ENCODE data around the gene C20orf141. TPM values are rescaled to one million over a fixed set of nuclear protein-coding genes. Genes with fewer than 3 reads are reported as not detected.

C20orf141 gene
- total RNA-seq, 1 donor from 2014 or later, result not detected

- Histone ChIP-seq H3K27ac (ENCODE audit: low read depth, low read length) (no peak overlapping the region), H3K79me2 (ENCODE audit: insufficient read depth, low read length) (no peaks in the 10 kb centered on the region), H4K20me1 (ENCODE audit: insufficient read depth, low read length) (no peaks in the 10 kb centered on the region), H3K4me2 (ENCODE audit: low read length) (no peak overlapping the region), H3K9me3 (ENCODE audit: insufficient read depth, low read depth, low read length) (peaks cover 7% of the 10 kb centered on the region), H3K4me3 (ENCODE audit: insufficient read depth, low read depth, low read length) (no peak overlapping the region), H3K4me1 (ENCODE audit: insufficient read depth, low read length) (peaks cover 32% of the 10 kb centered on the region), H3K27me3 (ENCODE audit: insufficient read depth, low read length) (peaks cover 9% of the 10 kb centered on the region), H2AFZ (ENCODE audit: low read depth, low read length) (no peak overlapping the region), H3K36me3 (ENCODE audit: insufficient read depth, low read length) (no peaks in the 10 kb centered on the region), H3K9ac (ENCODE audit: low read length) (no peak overlapping the region)
- Mint-ChIP-seq H3K4me3 (ENCODE audit: unreplicated experiment) (no peak overlapping the region), H3K27ac (ENCODE audit: unreplicated experiment) (no peak overlapping the region), H3K9me3 (ENCODE audit: unreplicated experiment) (peaks cover 18% of the 10 kb centered on the region), H3K27me3 (ENCODE audit: low read depth, unreplicated experiment) (peaks cover 37% of the 10 kb centered on the region), H3K36me3 (ENCODE audit: low read depth, unreplicated experiment) (no peaks in the 10 kb centered on the region), H3K4me1 (ENCODE audit: low read depth, unreplicated experiment) (peaks cover 25% of the 10 kb centered on the region)
- DNase-seq (ENCODE audit: low read depth), result no peak
- TF ChIP-seq EZH2 (IDR thresholded peaks at IDR 0.05; ENCODE audit: insufficient read depth, low read length) (no peak), CTCF (IDR thresholded peaks at IDR 0.05; ENCODE audit: insufficient read depth, low read depth, low read length) (no peak)
- no peak for FAIRE-seq
Observed at GRCh38 chr20:2816583-2817340, 2.0 kb downstream of the C20orf141 start.

GRCh38 chr20:2817341-2817726 is 2.5 kb downstream of the C20orf141 start:
- H3K9ac ChIP-seq (ENCODE audit: low read length), result no peak overlapping the region
- H3K36me3 Mint-ChIP-seq (ENCODE audit: low read depth, unreplicated experiment), result no peaks in the 10 kb centered on the region
- peaks cover 26% of the 10 kb centered on the region for H3K4me1 Mint-ChIP-seq (ENCODE audit: low read depth, unreplicated experiment)
- no peak overlapping the region for H3K4me3 Mint-ChIP-seq (ENCODE audit: unreplicated experiment)
- no peak for DNase-seq (ENCODE audit: low read depth)
- no peak overlapping the region for H3K27ac Mint-ChIP-seq (ENCODE audit: unreplicated experiment)
- H3K27me3 ChIP-seq (ENCODE audit: insufficient read depth, low read length), result peaks cover 14% of the 10 kb centered on the region
- H2AFZ ChIP-seq (ENCODE audit: low read depth, low read length), result no peak overlapping the region
- H3K27me3 Mint-ChIP-seq (ENCODE audit: low read depth, unreplicated experiment), result peaks cover 37% of the 10 kb centered on the region
- no peak for FAIRE-seq
- peaks cover 13% of the 10 kb centered on the region for H3K9me3 Mint-ChIP-seq (ENCODE audit: unreplicated experiment)
- TF ChIP-seq EZH2 (IDR thresholded peaks at IDR 0.05; ENCODE audit: insufficient read depth, low read length), result no peak
- TF ChIP-seq CTCF (IDR thresholded peaks at IDR 0.05; ENCODE audit: insufficient read depth, low read depth, low read length), result no peak
- no peak overlapping the region for H3K4me3 ChIP-seq (ENCODE audit: insufficient read depth, low read depth, low read length)
- no peaks in the 10 kb centered on the region for H3K36me3 ChIP-seq (ENCODE audit: insufficient read depth, low read length)
- H4K20me1 ChIP-seq (ENCODE audit: insufficient read depth, low read length), result no peaks in the 10 kb centered on the region
- no peak overlapping the region for H3K27ac ChIP-seq (ENCODE audit: low read depth, low read length)
- H3K4me2 ChIP-seq (ENCODE audit: low read length), result no peak overlapping the region
- H3K4me1 ChIP-seq (ENCODE audit: insufficient read depth, low read length), result peaks cover 32% of the 10 kb centered on the region
- no peaks in the 10 kb centered on the region for H3K79me2 ChIP-seq (ENCODE audit: insufficient read depth, low read length)
- peaks cover 2% of the 10 kb centered on the region for H3K9me3 ChIP-seq (ENCODE audit: insufficient read depth, low read depth, low read length)
